Upper lobe of left lung (tissue), 6 donors: Measurements from ENCODE around the gene TRPM5. TPM values are rescaled to one million over a fixed set of nuclear protein-coding genes. Genes with fewer than 3 reads are reported as not detected.
A peak's percentile ranks its signal among the peaks of the same experiment; 100 is the strongest.

Experiments
- ATAC-seq, 2 donors: fragments of 200-7000 bp; cut with Tn5 transposase; one replicate each; pipeline ENCODE4 v1.9.1; 2022; ENCODE audit warnings: mild to moderate bottlenecking in 2 of 2, moderate library complexity in 2 of 2; ENCODE audit not compliant: low FRiP score in 2 of 2
- DNase-seq, 2 donors: peaks; one replicate each; pipeline ENCODE4 v3.0.0-alpha.2; 2019 to 2020
- H3K27ac ChIP-seq, 4 donors: fragments of 200-600 bp; sonication (generic); one replicate each; pipeline ENCODE4 v1.5.1; 2016 to 2019
- H3K27me3 ChIP-seq, 4 donors: fragments of 200-600 bp; sonication (generic); one replicate each; pipeline ENCODE4 v1.5.1; 2017 to 2019
- H3K36me3 ChIP-seq, 4 donors: fragments of 200-600 bp; sonication (generic); one replicate each; pipeline ENCODE4 v1.5.1; 2016 to 2019
- H3K4me1 ChIP-seq, 4 donors: fragments of 200-600 bp; sonication (generic); one replicate each; pipeline ENCODE4 v1.5.1; 2018 to 2019
- H3K4me3 ChIP-seq, 4 donors: fragments of 200-600 bp; sonication (generic); one replicate each; pipeline ENCODE4 v1.5.1; 2017 to 2019; ENCODE audit warnings: mild to moderate bottlenecking in 2 of 4, moderate library complexity in 1 of 4
- H3K9me3 ChIP-seq, 4 donors: fragments of 200-600 bp; sonication (generic); one replicate each; pipeline ENCODE4 v1.5.1; 2018 to 2019
- EP300 ChIP-seq, 4 donors: sonication (generic); formaldehyde crosslinking; IDR thresholded peaks; one replicate each; pipeline ENCODE4 v1.5.1; 2017; ENCODE audit warnings: antibody characterized with exemption in 4 of 4, control low read depth in 2 of 4
- POLR2A ChIP-seq, 4 donors: fragments of 450-650 bp; IDR thresholded peaks; one replicate each; pipeline ENCODE4 v1.5.1; 2016 to 2017; ENCODE audit warnings: antibody characterized with exemption in 4 of 4, mild to moderate bottlenecking in 2 of 4
- POLR2AphosphoS5 ChIP-seq, 2 donors: sonication (generic); formaldehyde crosslinking; IDR thresholded peaks; one replicate each; pipeline ENCODE4 v1.5.1; 2017; ENCODE audit warnings: antibody characterized with exemption in 2 of 2
- WGBS, 2 donors: methylation state at CpG; one replicate each; pipeline ENCODE4 v1.1.5; 2017 to 2018; 5-methylcytosine and 5-hydroxymethylcytosine counted together
- total RNA-seq, 6 donors: library from RNA; depleted of rRNA in 4 of 6; stranded (reverse); fragments of >200 nt in 4 of 6; gene quantifications; one replicate each; pipeline versions ENCODE4 v1.1.0 to v1.2.1, GENCODE V29; 2016 to 2021
- TF ChIP-seq, protein P1 (sequence below), 6 experiments: fragments of 450-650 bp in 4 of 6; fragments of 200-600 bp in 2 of 6; sonication (generic) in 2 of 6; IDR thresholded peaks; one replicate each; pipeline ENCODE4 v1.5.1; 2016 to 2019; ENCODE audit warnings: antibody characterized with exemption in 6 of 6
- donor health status: DM: no; HTN: no; CAD: no; lungs with moderate emphysema.
- donor health status: DM: no; HTN: yes; CAD: no; lungs with severe emphysema.

TRPM5 gene
- total RNA-seq, 6 donors from 2014 or later = not detected

DNA sequence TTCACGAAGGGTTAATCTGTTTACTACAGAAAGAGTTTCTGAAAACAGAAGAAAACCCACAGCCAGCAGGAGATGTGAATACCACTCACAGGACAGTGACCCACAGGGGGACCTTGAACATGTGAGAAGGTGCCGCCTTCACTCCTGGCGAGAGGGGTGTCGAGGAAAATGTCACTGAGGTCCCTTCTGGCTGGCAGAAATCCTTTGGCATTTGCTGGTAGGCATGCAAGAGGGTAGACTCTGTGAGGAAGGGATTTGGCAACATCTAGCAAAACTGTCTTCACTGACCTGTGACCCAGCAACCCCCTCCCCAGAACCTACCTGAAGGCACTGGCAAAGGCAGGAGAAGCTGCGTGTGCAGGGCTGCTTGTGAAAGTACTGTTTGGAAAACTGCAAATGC is 9.1 kb upstream of the TRPM5 start:
- 93 to 99% methylated on average over 5 of the region's 5 CpGs for WGBS, 2 donors

DNA sequence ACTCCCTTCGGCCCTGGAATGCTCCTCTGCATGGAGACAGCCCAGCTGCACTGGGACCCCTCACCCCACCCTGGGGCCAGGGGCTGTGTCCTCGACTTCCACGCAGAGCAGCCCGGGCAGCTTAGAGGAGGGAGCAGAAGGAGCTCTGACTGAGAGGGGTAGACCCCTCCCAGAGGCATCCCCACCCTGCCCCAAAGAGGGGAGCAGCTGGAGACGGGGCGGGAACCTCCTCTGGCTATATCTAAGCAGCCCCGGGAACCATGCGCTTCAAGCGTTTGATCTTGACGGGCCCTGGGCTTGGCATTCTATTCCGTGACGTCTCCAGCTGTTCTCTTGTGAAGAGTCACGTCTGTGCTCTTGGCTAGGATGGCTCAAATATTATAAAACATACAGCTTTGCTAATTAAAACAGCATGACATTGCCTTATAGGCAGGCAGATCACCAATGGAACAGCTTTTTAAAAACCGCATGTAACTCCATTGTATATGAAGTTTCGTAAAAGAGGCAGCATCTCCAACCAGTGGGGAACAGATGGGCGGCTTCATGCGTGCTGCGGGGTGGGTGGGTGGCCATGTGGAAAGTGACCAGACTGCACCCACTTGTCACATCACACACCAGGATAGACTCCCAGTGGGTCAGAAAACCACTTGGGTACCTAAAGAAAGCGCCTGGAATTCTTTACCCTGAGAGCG is 8.2 kb upstream of the TRPM5 start:
- ATAC-seq (no peak), DNase-seq (no peak)
- no peaks in the 10 kb centered on the region for H3K36me3 ChIP-seq
- peaks cover 5 to 10% (median 9%) of the 10 kb centered on the region in 4 donors for H3K4me1 ChIP-seq
- WGBS, 2 donors = 78 to 79% methylated on average over 19 to 20 of the region's 20 CpGs
- H3K27ac ChIP-seq = no peak overlapping the region
- H3K9me3 ChIP-seq = no peaks in the 10 kb centered on the region
- H3K4me3 ChIP-seq = no peak overlapping the region
- TF ChIP-seq POLR2AphosphoS5 (IDR thresholded peaks at IDR 0.05) (no peak), EP300 (IDR thresholded peaks at IDR 0.05) (no peak), POLR2A (IDR thresholded peaks at IDR 0.05) (no peak)
- TF ChIP-seq, protein P1, sequence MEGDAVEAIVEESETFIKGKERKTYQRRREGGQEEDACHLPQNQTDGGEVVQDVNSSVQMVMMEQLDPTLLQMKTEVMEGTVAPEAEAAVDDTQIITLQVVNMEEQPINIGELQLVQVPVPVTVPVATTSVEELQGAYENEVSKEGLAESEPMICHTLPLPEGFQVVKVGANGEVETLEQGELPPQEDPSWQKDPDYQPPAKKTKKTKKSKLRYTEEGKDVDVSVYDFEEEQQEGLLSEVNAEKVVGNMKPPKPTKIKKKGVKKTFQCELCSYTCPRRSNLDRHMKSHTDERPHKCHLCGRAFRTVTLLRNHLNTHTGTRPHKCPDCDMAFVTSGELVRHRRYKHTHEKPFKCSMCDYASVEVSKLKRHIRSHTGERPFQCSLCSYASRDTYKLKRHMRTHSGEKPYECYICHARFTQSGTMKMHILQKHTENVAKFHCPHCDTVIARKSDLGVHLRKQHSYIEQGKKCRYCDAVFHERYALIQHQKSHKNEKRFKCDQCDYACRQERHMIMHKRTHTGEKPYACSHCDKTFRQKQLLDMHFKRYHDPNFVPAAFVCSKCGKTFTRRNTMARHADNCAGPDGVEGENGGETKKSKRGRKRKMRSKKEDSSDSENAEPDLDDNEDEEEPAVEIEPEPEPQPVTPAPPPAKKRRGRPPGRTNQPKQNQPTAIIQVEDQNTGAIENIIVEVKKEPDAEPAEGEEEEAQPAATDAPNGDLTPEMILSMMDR (IDR thresholded peaks at IDR 0.05) = no peak
- no peaks in the 10 kb centered on the region for H3K27me3 ChIP-seq

More for the DNA sequence above, 9.1 kb upstream of the TRPM5 start:
- Histone ChIP-seq H3K27me3 (no peaks in the 10 kb centered on the region), H3K36me3 (no peaks in the 10 kb centered on the region), H3K4me3 (no peak overlapping the region), H3K9me3 (no peaks in the 10 kb centered on the region), H3K27ac (no peak overlapping the region), H3K4me1 (peaks cover 0 to under 1% (median 0%) of the 10 kb centered on the region in 4 donors)
- TF ChIP-seq POLR2AphosphoS5 (IDR thresholded peaks at IDR 0.05) = no peak
- no peak for TF ChIP-seq POLR2A (IDR thresholded peaks at IDR 0.05)
- no peak for TF ChIP-seq EP300 (IDR thresholded peaks at IDR 0.05)
- TF ChIP-seq, protein P1 (IDR thresholded peaks at IDR 0.05) = no peak
- no peak for DNase-seq
- no peak for ATAC-seq

DNA sequence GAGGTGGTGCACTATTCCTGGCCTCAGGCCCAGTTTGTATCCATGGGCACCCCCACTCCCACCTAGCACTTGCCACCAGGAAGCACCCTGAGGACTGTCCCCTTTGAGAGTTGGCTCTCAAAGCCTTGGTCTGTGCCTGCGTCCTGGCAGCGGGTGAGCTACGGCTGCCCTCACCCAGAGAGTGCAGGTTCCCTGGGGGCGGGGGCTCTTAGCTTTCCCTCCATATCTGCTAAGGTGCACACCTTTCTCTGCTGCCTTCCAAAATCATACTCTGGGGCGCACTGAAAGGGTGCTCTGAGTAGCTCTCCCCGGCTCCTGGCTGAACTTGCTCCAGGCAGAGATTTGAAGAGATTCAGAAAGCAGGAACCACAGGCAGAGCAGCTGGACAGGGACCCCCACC is 7.6 kb upstream of the TRPM5 start:
- ATAC-seq (no peak), DNase-seq (no peak)
- TF ChIP-seq POLR2A (IDR thresholded peaks at IDR 0.05) = no peak
- no peak for TF ChIP-seq EP300 (IDR thresholded peaks at IDR 0.05)
- TF ChIP-seq, protein P1 (IDR thresholded peaks at IDR 0.05) = no peak
- no peak for TF ChIP-seq POLR2AphosphoS5 (IDR thresholded peaks at IDR 0.05)
- H3K36me3 ChIP-seq = no peaks in the 10 kb centered on the region
- H3K27ac ChIP-seq = no peak overlapping the region
- H3K4me3 ChIP-seq = no peak overlapping the region
- 64 to 69% methylated on average over 4 to 5 of the region's 6 CpGs for WGBS, 2 donors
- peaks cover 11 to 15% (median 14%) of the 10 kb centered on the region in 4 donors for H3K4me1 ChIP-seq
- no peaks in the 10 kb centered on the region for H3K9me3 ChIP-seq
- no peaks in the 10 kb centered on the region for H3K27me3 ChIP-seq

DNA sequence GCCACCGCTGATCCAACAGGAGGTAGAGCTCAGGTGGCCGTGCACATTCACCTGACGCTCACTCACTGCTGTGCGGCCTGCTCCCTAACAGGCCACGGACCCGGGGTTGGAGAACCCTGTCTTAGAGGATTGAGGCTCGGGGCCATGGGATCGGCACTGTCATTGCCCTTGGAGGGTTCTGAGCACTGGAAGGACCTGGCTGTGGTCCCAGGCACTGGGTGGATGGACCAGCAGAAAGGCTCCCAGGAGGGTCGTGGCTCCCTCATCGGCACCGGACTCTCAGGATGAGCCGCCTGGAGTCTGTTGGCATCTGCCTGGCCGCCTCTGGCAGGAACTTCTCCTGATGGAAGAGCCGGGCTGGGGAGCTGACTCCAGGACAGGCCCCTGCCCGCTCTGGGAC is 7.0 kb upstream of the TRPM5 start:
- no peak for TF ChIP-seq EP300 (IDR thresholded peaks at IDR 0.05)
- no peak for TF ChIP-seq POLR2AphosphoS5 (IDR thresholded peaks at IDR 0.05)
- TF ChIP-seq, protein P1 (IDR thresholded peaks at IDR 0.05) = no peak
- no peak for TF ChIP-seq POLR2A (IDR thresholded peaks at IDR 0.05)
- peak in 1 of 2 donors; percentile 67 for DNase-seq
- H3K36me3 ChIP-seq = no peaks in the 10 kb centered on the region
- no peaks in the 10 kb centered on the region for H3K27me3 ChIP-seq
- 96% methylated on average over 15 of the region's 15 CpGs; no CpG with 5 or more reads in 1 of the 2 donors for WGBS, 2 donors
- H3K4me1 ChIP-seq = peaks cover 17 to 21% (median 20%) of the 10 kb centered on the region in 4 donors
- H3K4me3 ChIP-seq = no peak overlapping the region
- no peaks in the 10 kb centered on the region for H3K9me3 ChIP-seq
- H3K27ac ChIP-seq = no peak overlapping the region
- no peak for ATAC-seq
